Measurements from ENCODE around the gene ZFR.
"Not testable (repeated sequence)": the region's sequence is repeated elsewhere in the genome, so short reads cannot be mapped to it uniquely, and the experiment has no call there.

ZFR gene

GRCh38 chr5:32403760-32404159 lies 40.8 kb downstream of the ZFR start:
- no peak for TF ChIP-seq CTCF (IDR thresholded peaks at IDR 0.05; ENCODE audit: extremely low read depth, insufficient read depth, missing control alignments)
- no peak for DNase-seq (ENCODE audit: low spot score)
- in situ Hi-C loops (cut with MboI; ENCODE audit: low pct_unique_long_range_greater_than_20kb, low sequenced_read_pairs, unreplicated experiment), result no loop called here

- no peak for DNase-seq (ENCODE audit: low spot score)
- TF ChIP-seq CTCF (IDR thresholded peaks at IDR 0.05; ENCODE audit: extremely low read depth, insufficient read depth, missing control alignments), result no peak
- in situ Hi-C loops (cut with MboI; ENCODE audit: low pct_unique_long_range_greater_than_20kb, low sequenced_read_pairs, unreplicated experiment), result no loop called here
Measured at GRCh38 chr5:32400401-32400800, 44.1 kb downstream of the ZFR start.

GRCh38 chr5:32398754-32399153 lies 45.8 kb downstream of the ZFR start:
- DNase-seq (ENCODE audit: low spot score); in situ Hi-C loops (cut with MboI; ENCODE audit: low pct_unique_long_range_greater_than_20kb, low sequenced_read_pairs, unreplicated experiment): not testable (repeated sequence)

- in situ Hi-C loops (cut with MboI; ENCODE audit: low pct_unique_long_range_greater_than_20kb, low sequenced_read_pairs, unreplicated experiment), result no loop called here
- TF ChIP-seq CTCF (IDR thresholded peaks at IDR 0.05; ENCODE audit: extremely low read depth, insufficient read depth, missing control alignments), result no peak
- DNase-seq (ENCODE audit: low spot score), result no peak
Measured at GRCh38 chr5:32394981-32395380, 49.6 kb downstream of the ZFR start.

GRCh38 chr5:32392039-32392438 lies 52.5 kb downstream of the ZFR start:
- in situ Hi-C loops (cut with MboI; ENCODE audit: low pct_unique_long_range_greater_than_20kb, low sequenced_read_pairs, unreplicated experiment), result no loop called here
- DNase-seq (ENCODE audit: low spot score), result no peak
- no peak for TF ChIP-seq CTCF (IDR thresholded peaks at IDR 0.05; ENCODE audit: extremely low read depth, insufficient read depth, missing control alignments)

GRCh38 chr5:32390819-32391591 lies 53.5 kb downstream of the ZFR start:
- DNase-seq (ENCODE audit: low spot score), result no peak
- no peak for TF ChIP-seq CTCF (IDR thresholded peaks at IDR 0.05; ENCODE audit: extremely low read depth, insufficient read depth, missing control alignments)
- in situ Hi-C loops (cut with MboI; ENCODE audit: low pct_unique_long_range_greater_than_20kb, low sequenced_read_pairs, unreplicated experiment), result no loop called here

GRCh38 chr5:32388432-32389129 lies 56.0 kb downstream of the ZFR start:
- in situ Hi-C loops (cut with MboI; ENCODE audit: low pct_unique_long_range_greater_than_20kb, low sequenced_read_pairs, unreplicated experiment), result no loop called here
- DNase-seq (ENCODE audit: low spot score), result no peak
- no peak for TF ChIP-seq CTCF (IDR thresholded peaks at IDR 0.05; ENCODE audit: extremely low read depth, insufficient read depth, missing control alignments)
